Posterior vena cava (tissue), 2 donors: ENCODE data around the gene BICRAL. TPM values are rescaled to one million over a fixed set of nuclear protein-coding genes. Genes with fewer than 3 reads are reported as not detected.
"Not testable (repeated sequence)": the region's sequence is repeated elsewhere in the genome, so short reads cannot be mapped to it uniquely, and the experiment has no call there.

Experiments used
- DNase-seq: peaks from one replicate; pipeline ENCODE4 v3.0.0-alpha.2; 2020; ENCODE audit warnings: low spot score
- intact Hi-C, 2 donors: fragments of 100-400 bp; cut with DNase I; formaldehyde crosslinking; loops; one replicate each; pipeline versions ENCODE4 v1.14.1 to v1.14.2; 2022 to 2023
- total RNA-seq, 2 donors: library from RNA; stranded (reverse); fragmentation: NEBNext Ultra II Directional; extraction: Animal tissue kit (Norgen Biotek cat#: 25700); gene quantifications; one replicate each; pipeline ENCODE4 v1.2.1, GENCODE V29; 2021
- donor health status: DM: yes; HTN: yes; CAD: no.
- donor health status: DM: yes; HTN: yes; CAD: no.

Gene BICRAL
- total RNA-seq, 2 donors from 2014 or later, result 16.9 to 18.5 TPM

GRCh38 chr6:42879372-42880239, 97.8 kb downstream of the BICRAL start, which contains the start of gene RPL7L1:
Gene RPL7L1, plus strand, starts transcription at chr6:42879616. Its CDS starts 295 bp downstream, at chr6:42879911.
- intact Hi-C loops, result loop anchor here (5.0 kb wide), 2 partner anchors 132 to 222 kb away; partner anchors contain the start of gene TBCC (in 1 of the 2)
- DNase-seq, result peak; percentile 94

GRCh38 chr6:42880240-42880817, 98.5 kb downstream of the BICRAL start:
- intact Hi-C loops, DNase-seq: not testable (repeated sequence)

- intact Hi-C loops, result loop anchor here in 1 of 2 donors (1.0 kb wide), 1 partner anchor 17 kb away; no protein-coding TSS in a partner anchor
- DNase-seq, result not testable (repeated sequence)
These were observed 99.0 kb downstream of the BICRAL start for GRCh38 chr6:42880871-42881270.

GRCh38 chr6:42885702-42886101, 103.8 kb downstream of the BICRAL start:
- no peak for DNase-seq
- intact Hi-C loops, result no loop called here

DNA sequence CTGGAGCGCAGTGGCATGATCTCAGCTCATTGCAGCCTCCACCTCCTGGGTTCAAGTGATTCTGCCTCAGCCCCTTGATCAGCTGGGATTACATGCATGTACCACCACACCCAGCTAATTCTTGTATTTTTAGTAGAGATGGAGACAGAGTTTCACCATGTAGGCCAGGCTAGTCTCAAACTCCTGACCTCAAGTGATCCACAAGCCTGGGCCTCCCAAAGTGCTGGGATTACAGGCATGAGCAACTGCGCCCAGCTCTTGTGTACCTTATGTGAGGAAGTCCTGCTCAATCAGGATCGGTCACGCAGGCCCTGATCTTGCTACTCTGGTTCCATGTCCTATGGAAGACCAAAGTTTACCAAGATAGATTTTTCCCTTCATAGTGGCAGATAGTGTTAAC, 106.3 kb downstream of the BICRAL start:
- DNase-seq, intact Hi-C loops: not testable (repeated sequence)

DNA sequence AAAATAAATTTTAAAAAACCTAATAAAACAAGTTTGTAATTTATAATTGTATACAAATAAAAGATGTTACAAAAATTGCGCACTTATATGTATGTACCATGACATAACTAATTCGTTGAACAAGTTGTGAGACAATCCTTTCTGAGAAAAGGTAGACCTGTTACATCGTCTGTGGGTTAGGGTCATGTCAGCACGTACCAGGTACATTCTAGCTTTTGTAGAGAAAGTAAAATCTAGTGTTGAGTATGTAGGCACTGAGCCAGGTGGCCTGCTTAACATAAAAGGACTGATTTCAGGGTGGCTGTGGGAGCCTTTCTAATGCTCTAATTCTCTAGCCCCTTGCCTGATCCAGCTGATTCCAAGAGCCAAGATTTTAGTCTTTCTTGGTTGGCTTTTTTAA, 108.0 kb downstream of the BICRAL start:
- DNase-seq, result no peak
- intact Hi-C loops, result no loop called here

- peak; percentile 98 for DNase-seq
- intact Hi-C loops, result no loop called here
These were observed 108.7 kb downstream of the BICRAL start for GRCh38 chr6:42890311-42891198.

- intact Hi-C loops, result no loop called here
- no peak for DNase-seq
These were observed 109.4 kb downstream of the BICRAL start for GRCh38 chr6:42891199-42891722.

DNA sequence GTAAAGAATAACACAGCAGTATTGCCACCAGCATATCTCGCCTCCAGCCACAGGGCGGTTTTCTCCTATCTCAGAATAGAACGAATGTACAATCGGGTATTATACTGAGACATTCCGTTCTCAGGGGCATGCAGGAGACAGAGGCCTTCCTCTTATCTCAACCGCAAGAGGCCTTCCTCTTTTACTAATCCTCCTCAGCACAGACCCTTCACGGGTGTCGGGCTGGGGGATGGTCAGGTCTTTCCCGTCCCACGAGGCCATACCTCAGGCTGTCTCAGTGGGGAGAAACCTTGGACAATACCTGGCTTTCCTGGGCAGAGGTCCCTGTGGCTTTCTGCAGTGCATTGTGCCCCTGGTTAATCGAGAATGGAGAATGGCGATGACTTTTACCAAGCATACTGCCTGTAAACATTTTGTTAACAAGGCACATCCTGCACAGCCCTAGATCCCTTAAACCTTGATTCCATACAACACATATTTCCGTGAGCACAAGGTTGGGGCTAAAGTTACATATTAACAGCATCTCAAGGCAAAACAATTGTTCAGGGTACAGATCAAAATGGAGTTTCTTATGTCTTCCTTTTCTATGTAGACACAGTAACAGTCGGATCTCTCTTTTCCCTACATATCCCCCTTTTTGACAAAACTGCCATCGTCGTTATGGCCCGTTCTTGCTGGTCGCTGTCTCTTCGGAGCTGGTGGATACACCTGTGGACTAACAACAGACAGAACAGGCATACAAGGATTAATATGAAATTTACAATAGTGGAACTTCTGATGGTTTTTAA, 112.4 kb downstream of the BICRAL start:
- intact Hi-C loops, DNase-seq: not testable (repeated sequence)

GRCh38 chr6:42896178-42896719, 114.4 kb downstream of the BICRAL start:
- intact Hi-C loops, result no loop called here

GRCh38 chr6:42898891-42899361, 117.1 kb downstream of the BICRAL start:
- peak; percentile 83 for DNase-seq
- intact Hi-C loops, result no loop called here

More at GRCh38 chr6:42896178-42896719, 114.4 kb downstream of the BICRAL start:
- peak; percentile 16 for DNase-seq

DNA sequence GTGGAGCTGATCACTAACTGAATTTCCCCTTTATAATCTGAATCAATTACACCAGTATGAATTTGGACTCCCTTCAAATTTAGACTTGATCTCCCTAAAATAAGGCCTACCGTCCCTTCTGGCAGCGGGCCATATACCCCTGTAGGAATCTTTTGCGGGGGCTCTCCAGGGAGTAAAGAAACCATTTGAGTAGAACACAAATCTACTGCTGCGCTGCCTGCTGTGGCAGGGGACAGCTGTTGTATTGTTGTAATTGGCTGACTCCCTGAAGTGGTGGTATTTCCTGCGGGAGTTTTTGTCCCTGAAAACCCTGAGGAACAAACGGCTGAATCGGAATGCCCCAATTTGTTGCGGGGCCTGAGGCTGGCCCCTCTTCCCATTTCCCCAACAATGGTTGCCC, 118.0 kb downstream of the BICRAL start:
- intact Hi-C loops, result loop anchor here in 1 of 2 donors (5.0 kb wide), 2 partner anchors 227 to 242 kb away; no protein-coding TSS in a partner anchor
- peak; percentile 67 for DNase-seq

DNA sequence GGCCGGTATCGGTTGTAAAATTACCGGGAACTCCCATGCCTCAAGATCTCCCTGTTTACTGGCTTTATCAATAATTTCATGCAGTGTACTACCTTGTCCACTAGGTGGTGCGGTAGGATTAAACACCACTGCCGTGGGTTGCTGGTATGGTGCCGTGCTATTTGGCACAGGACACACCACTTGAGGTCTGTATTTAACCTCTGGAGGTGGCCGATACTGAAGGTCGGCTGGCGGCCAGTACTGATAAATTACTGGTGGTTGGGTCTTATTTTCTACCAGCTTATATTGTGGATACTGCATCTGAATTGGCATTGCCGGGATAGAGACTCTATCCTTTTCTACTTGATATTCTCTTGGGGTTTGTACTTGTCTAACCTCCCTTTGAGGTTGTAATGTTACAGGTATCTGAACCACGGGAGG, 119.7 kb downstream of the BICRAL start:
- DNase-seq, result peak; percentile 84

GRCh38 chr6:42902429-42903263, 120.8 kb downstream of the BICRAL start:
- intact Hi-C loops, result loop anchor here in 1 of 2 donors (5.0 kb wide), 2 partner anchors 225 to 240 kb away; no protein-coding TSS in a partner anchor

More for the DNA sequence above, 119.7 kb downstream of the BICRAL start:
- intact Hi-C loops, result loop anchor here (1.0 to 5.0 kb wide), 3 partner anchors 226 to 241 kb away; no protein-coding TSS in a partner anchor

DNA sequence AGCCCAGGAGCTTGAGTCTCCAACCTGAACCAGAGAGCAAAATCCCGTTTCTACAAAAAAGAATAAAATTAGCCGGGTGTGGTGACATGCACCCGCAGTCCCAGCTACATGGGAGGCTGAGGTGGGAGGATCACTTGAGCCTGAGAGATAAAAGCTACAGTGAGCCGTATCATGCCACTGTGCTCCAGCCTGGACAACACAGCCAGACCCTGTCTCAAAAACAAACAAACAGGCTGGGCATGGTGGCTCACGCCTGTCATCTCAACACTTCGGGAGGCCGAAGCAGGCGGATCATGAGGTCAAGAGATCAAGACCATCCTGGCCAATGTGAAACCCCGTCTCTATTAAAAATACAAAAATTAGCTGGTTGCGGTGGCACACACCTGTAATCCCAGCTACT, 122.6 kb downstream of the BICRAL start:
- intact Hi-C loops, result loop anchor here in 1 of 2 donors (5.0 kb wide), 2 partner anchors 223 to 238 kb away; no protein-coding TSS in a partner anchor
- peak; percentile 28 for DNase-seq

More at GRCh38 chr6:42902429-42903263, 120.8 kb downstream of the BICRAL start:
- peak; percentile 11 for DNase-seq

DNA sequence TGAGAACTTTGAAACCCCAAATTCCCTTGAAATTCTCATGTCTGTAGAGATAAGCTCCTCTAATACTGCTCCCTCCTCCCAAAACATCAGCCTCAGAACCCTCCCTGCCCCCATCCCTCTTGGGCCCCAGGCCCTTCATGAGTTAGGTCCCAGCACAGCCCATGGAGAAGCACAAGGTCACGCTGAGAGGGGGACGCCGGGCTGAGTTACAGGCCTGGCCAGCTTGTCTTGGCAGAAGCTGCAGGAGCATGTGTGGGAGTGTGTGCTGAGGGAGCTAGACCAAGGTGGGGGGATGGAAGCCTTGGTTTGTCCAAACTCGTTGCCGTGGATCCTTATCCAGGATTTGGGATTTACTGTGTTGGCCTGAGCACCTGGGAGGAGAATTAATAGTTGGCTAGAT, 125.5 kb downstream of the BICRAL start:
- DNase-seq, result no peak

GRCh38 chr6:42909835-42910234, 128.0 kb downstream of the BICRAL start:
- no peak for DNase-seq
- intact Hi-C loops, result no loop called here

More for the DNA sequence above, 125.5 kb downstream of the BICRAL start:
- intact Hi-C loops, result no loop called here
